ENCODE data around the gene E2F3.

The E2F3 gene

GRCh38 chr6:20473518-20473917 is 71.8 kb downstream of the E2F3 start (continued):
- TF ChIP-seq ZNF155 (tag by site-specific recombination; IDR thresholded peaks at IDR 0.05): no peak
- no peak for TF ChIP-seq ZNF354C (tag by site-specific recombination; IDR thresholded peaks at IDR 0.05; ENCODE audit: borderline replicate concordance, low read depth)
- no peak for TF ChIP-seq ZNF610 (tag by site-specific recombination; IDR thresholded peaks at IDR 0.05; ENCODE audit: borderline replicate concordance)
- TF ChIP-seq ZNF184 (tag by site-specific recombination; IDR thresholded peaks at IDR 0.05): no peak
- no peak for TF ChIP-seq ZNF518A (tag by site-specific recombination; conservative IDR thresholded peaks at IDR 0.05; ENCODE audit: low read depth)
- TF ChIP-seq ZNF138 (tag by site-specific recombination; IDR thresholded peaks at IDR 0.05; ENCODE audit: borderline replicate concordance): no peak

- Histone ChIP-seq H3K27ac (ENCODE audit: extremely low read depth, low read depth, low read length) (no peak overlapping the region), H3K36me3 (ENCODE audit: control insufficient read depth in 2 of 2, insufficient read depth in 1 of 2, low read length in 2 of 2) (peaks cover 0 to 32% of the 10 kb centered on the region in 2 experiments; a peak in 2 of 3 replicates), H3K9me3 (ENCODE audit: control insufficient read depth, insufficient read depth, low read depth, low read length) (no peaks in the 10 kb centered on the region), H3K4me1 (ENCODE audit: control insufficient read depth, insufficient read depth, low read length) (no peaks in the 10 kb centered on the region), H3K4me3 (ENCODE audit: low read depth, low read length) (no peak overlapping the region)
- ChIA-PET CTCF (no interaction called here), POLR2A (no interaction called here)
- TF ChIP-seq HOXA7 (CRISPR knock-in tag; IDR thresholded peaks at IDR 0.05; ENCODE audit: borderline replicate concordance) (no peak), EGR2 (tag by site-specific recombination; IDR thresholded peaks at IDR 0.05; ENCODE audit: low read depth) (no peak), ZSCAN4 (tag by site-specific recombination; IDR thresholded peaks at IDR 0.05) (no peak)
These were observed 73.3 kb downstream of the E2F3 start for GRCh38 chr6:20474874-20475542.

- no peak overlapping the region for H3K27ac ChIP-seq (ENCODE audit: extremely low read depth, low read depth, low read length)
- H3K4me1 ChIP-seq (ENCODE audit: control insufficient read depth, insufficient read depth, low read length): no peaks in the 10 kb centered on the region
- peaks cover 3 to 48% of the 10 kb centered on the region in 2 experiments; a peak in 2 of 3 replicates for H3K36me3 ChIP-seq (ENCODE audit: control insufficient read depth in 2 of 2, insufficient read depth in 1 of 2, low read length in 2 of 2)
- ChIA-PET POLR2A (no interaction called here), CTCF (no interaction called here)
- H3K4me3 ChIP-seq (ENCODE audit: low read depth, low read length): no peak overlapping the region
- H3K9me3 ChIP-seq (ENCODE audit: control insufficient read depth, insufficient read depth, low read depth, low read length): no peaks in the 10 kb centered on the region
- TF ChIP-seq ZNF211 (tag by site-specific recombination; IDR thresholded peaks at IDR 0.05; ENCODE audit: low read depth): no peak
- no peak for TF ChIP-seq ZNF423 (tag by site-specific recombination; IDR thresholded peaks at IDR 0.05)
- no peak for TF ChIP-seq ZNF311 (tag by site-specific recombination; IDR thresholded peaks at IDR 0.05; ENCODE audit: borderline replicate concordance)
- TF ChIP-seq ZNF558 (tag by site-specific recombination; IDR thresholded peaks at IDR 0.05): no peak
- no peak for TF ChIP-seq KLF9 (tag by site-specific recombination; IDR thresholded peaks at IDR 0.05; ENCODE audit: low read depth)
- no peak for TF ChIP-seq HOXA7 (CRISPR knock-in tag; IDR thresholded peaks at IDR 0.05; ENCODE audit: borderline replicate concordance)
- TF ChIP-seq ZNF23 (tag by site-specific recombination; IDR thresholded peaks at IDR 0.05; ENCODE audit: borderline replicate concordance): no peak
- TF ChIP-seq ZNF114 (tag by site-specific recombination; IDR thresholded peaks at IDR 0.05): no peak
- TF ChIP-seq GLI2 (tag by site-specific recombination; IDR thresholded peaks at IDR 0.05; ENCODE audit: borderline replicate concordance, low read depth): no peak
- TF ChIP-seq BCL11B (tag by site-specific recombination; IDR thresholded peaks at IDR 0.05; ENCODE audit: low read depth): no peak
- TF ChIP-seq ZNF394 (tag by site-specific recombination; IDR thresholded peaks at IDR 0.05; ENCODE audit: borderline replicate concordance): no peak
- TF ChIP-seq OSR2 (tag by site-specific recombination; IDR thresholded peaks at IDR 0.05): no peak
- no peak for TF ChIP-seq KLF8 (tag by site-specific recombination; IDR thresholded peaks at IDR 0.05)
- TF ChIP-seq ZNF530 (tag by site-specific recombination; IDR thresholded peaks at IDR 0.05; ENCODE audit: low read depth): no peak
- no peak for TF ChIP-seq ZNF658 (tag by site-specific recombination; IDR thresholded peaks at IDR 0.05)
- no peak for TF ChIP-seq OVOL3 (tag by site-specific recombination; IDR thresholded peaks at IDR 0.05)
- TF ChIP-seq ZNF366 (tag by site-specific recombination; conservative IDR thresholded peaks at IDR 0.05): no peak
These were observed 74.9 kb downstream of the E2F3 start for GRCh38 chr6:20476501-20477043.
